ENCODE measurements around the gene USF1.
A peak's percentile ranks its signal among the peaks of the same experiment; 100 is the strongest.

The USF1 gene

GRCh38 chr1:161045736-161046604 is at the start of gene USF1:
TSS of gene USF1 (minus strand) at chr1:161045977. CDS start at chr1:161043275, 2,702 bp downstream.
- peak; percentile 85 for DNase-seq (ENCODE audit: extremely low read depth, low read depth)

GRCh38 chr1:161095230-161095629 is 49.5 kb upstream of the USF1 start:
- TF ChIP-seq CTCF (IDR thresholded peaks at IDR 0.05; ENCODE audit: low read depth, low read length), result no peak
- DNase-seq (ENCODE audit: extremely low read depth, low read depth), result no peak

More at GRCh38 chr1:161045736-161046604, at the start of gene USF1:
- TF ChIP-seq CTCF (IDR thresholded peaks at IDR 0.05; ENCODE audit: low read depth, low read length), result no peak

- no peak for DNase-seq (ENCODE audit: extremely low read depth, low read depth)
- no peak for TF ChIP-seq CTCF (IDR thresholded peaks at IDR 0.05; ENCODE audit: low read depth, low read length)
These were observed 48.7 kb upstream of the USF1 start for GRCh38 chr1:161094481-161094880.

GRCh38 chr1:161092621-161093028 is 46.8 kb upstream of the USF1 start:
- TF ChIP-seq CTCF (IDR thresholded peaks at IDR 0.05; ENCODE audit: low read depth, low read length), result no peak
- no peak for DNase-seq (ENCODE audit: extremely low read depth, low read depth)

GRCh38 chr1:161091796-161092507 is 46.2 kb upstream of the USF1 start:
- TF ChIP-seq CTCF (IDR thresholded peaks at IDR 0.05; ENCODE audit: low read depth, low read length), result no peak
- no peak for DNase-seq (ENCODE audit: extremely low read depth, low read depth)

GRCh38 chr1:161091093-161091492 is 45.3 kb upstream of the USF1 start:
- no peak for TF ChIP-seq CTCF (IDR thresholded peaks at IDR 0.05; ENCODE audit: low read depth, low read length)
- no peak for DNase-seq (ENCODE audit: extremely low read depth, low read depth)

GRCh38 chr1:161090617-161091016 is 44.8 kb upstream of the USF1 start:
- no peak for DNase-seq (ENCODE audit: extremely low read depth, low read depth)
- no peak for TF ChIP-seq CTCF (IDR thresholded peaks at IDR 0.05; ENCODE audit: low read depth, low read length)
